GM18951 (cell line): Measurements from ENCODE around the gene PPP1R12A.
"Not testable (repeated sequence)": the region's sequence is repeated elsewhere in the genome, so short reads cannot be mapped to it uniquely, and the experiment has no call there.

Experiments
- POLR2A ChIP-seq: IDR thresholded peaks from 4 replicates; pipeline ENCODE4 v1.6.1; 2011; ENCODE audit warnings: mild to moderate bottlenecking; ENCODE audit not compliant: insufficient read length, insufficient read depth; ENCODE audit errors: extremely low read depth
- in situ Hi-C: fragments of 300-500 bp; cut with MboI; formaldehyde crosslinking; loops from one replicate; pipeline ENCODE4 v1.12.0; 2022; ENCODE audit warnings: low sequenced_read_pairs, mixed read lengths, inconsistent platforms; ENCODE audit not compliant: unreplicated experiment

PPP1R12A gene

DNA sequence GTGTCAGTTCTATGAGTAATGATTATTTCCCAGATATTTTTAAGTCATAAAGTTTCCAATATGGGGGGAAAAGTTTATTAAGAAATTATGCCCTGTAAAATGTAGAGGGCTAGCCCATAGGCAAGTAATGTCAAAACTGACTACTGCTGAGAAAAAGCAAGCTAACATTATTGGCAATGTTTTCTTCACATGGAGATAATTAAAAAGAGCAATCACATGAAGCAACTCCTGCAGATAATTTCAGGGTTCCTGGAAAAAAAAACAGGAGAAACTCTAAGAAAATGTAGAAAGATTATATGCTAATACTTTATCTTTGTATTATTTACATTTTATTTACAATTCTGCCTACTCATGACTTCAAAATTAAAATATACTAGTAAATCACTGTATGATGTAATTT, 39.8 kb downstream of the PPP1R12A start:
- TF ChIP-seq POLR2A = no peak
- in situ Hi-C loops = no loop called here

DNA sequence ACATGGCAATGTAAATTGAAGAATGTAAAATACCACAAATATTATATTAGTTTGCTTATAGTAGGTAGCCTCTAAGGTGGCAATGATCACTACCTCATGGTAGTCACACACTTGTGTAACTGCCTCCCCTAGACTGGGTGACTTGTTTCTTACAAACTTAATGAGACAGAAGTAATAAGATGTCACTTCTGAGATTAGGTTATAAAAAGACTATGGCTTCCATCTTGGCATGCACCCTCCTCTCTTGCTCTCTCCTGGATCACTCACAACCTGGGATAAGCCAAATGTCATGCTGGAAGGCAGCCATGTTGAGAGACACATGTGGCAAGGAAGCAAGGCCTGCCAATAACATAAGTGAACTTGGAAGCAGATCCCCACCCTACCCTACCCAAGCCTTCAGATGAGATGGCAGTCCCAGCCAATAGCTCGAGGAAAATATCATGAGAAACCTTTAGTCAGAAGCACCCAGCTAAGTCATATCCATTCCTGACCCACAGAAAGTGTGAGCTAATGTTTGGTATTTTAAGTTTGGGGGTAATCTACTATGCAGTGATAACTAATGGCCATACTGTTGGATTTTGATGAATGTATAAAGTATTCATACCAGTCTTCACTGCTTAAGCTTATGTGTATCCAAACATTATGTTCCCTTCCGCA, 43.3 kb downstream of the PPP1R12A start:
- in situ Hi-C loops = no loop called here
- no peak for TF ChIP-seq POLR2A

DNA sequence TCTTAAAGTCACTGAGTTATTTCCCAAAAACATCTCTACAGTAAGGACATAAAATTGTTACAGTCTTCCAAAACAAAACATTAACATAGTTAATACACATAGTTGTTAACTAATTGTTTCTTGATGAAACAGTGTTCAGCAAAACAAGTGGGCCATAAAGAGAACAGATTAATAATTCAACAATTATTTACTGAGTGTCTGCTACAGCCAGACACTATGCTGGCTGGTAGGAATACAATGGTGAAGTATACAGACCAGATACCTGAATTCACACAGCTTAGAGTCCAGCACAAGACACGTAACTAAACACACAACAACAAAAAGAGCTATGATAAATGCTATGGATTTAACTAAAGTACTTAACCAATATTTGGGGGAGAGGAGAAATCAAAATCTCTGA, 47.0 kb downstream of the PPP1R12A start:
- no peak for TF ChIP-seq POLR2A
- in situ Hi-C loops = no loop called here

DNA sequence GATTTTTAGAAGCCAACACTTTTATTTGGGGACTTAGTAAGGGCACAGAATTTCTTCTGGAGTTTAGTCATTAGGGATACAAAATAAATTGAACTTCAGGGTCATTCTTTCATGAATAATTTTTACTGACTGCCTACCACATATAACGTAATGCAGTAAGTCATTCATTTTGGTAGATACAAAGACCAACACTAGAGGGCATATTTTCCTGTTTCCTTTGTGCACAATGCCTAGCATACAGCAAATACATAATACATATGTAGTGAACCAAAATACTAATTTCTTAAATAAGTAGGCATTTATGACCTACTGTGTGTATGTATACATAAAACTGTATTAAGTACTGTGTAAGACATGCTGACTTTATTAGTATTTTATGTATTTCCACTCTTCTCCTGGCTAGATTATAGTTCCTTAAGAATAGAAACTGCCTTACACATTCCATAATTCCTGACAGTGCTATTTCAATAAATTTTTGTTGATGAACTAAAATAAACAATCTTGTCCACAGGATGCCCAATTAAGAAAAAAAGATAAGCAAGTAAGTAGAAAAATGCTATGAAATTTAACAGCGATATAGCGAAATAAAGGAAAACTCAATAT, 47.9 kb downstream of the PPP1R12A start:
- TF ChIP-seq POLR2A = no peak
- in situ Hi-C loops = no loop called here

DNA sequence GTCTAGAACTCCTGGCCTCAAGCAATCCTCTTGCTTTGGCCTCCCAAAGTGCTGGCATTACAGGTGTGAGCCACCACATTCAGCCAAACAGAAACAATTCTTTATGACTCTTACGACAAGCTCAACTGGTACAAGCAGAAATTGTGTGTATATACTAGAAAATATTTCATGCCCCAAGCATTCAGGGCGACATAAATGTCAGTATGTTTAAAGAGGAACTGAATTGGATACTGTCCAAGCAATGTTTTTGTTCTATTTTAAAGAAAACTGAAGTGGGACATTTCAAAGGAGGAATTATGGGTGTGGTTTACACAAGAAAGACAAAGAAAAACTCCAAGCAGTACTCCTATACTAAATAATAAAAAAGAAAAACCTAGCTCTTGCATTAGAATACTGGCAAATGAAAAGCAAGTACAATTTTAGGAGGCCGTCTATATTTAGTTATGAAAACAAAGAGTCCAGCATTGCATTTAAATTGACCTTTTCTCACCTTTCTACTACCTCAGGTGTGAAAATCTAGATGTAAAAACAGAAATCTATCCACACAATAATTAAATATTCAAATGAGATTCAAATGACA, 48.9 kb downstream of the PPP1R12A start:
- no peak for TF ChIP-seq POLR2A
- in situ Hi-C loops = no loop called here

DNA sequence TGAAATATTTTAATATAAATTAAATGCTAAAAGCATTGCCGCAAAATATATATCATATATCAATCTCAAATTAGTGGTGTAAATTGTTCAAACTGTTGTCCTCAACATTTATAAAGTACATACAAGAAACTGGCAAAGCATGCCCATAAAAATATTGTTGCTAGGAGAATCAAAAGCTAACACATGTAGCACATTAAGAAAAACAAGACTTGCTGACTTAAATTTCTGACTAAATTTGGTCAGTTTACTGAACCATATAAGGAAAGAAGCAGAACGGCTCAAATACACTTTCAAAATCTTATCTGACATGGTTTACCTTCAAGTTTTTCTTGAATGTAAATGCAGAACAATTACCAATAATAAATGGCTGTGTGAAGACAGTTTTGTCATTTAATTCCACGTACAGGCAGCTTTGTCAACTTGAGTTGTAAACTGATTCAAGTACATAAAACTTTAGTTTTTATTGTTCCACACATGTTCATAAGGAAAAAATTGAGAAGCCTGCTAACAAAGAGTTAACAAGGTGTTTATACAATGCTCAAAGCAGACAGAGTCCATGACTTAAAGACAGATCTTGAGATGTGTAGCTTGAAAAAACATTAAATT, 50.4 kb downstream of the PPP1R12A start:
- TF ChIP-seq POLR2A = no peak
- in situ Hi-C loops = no loop called here

DNA sequence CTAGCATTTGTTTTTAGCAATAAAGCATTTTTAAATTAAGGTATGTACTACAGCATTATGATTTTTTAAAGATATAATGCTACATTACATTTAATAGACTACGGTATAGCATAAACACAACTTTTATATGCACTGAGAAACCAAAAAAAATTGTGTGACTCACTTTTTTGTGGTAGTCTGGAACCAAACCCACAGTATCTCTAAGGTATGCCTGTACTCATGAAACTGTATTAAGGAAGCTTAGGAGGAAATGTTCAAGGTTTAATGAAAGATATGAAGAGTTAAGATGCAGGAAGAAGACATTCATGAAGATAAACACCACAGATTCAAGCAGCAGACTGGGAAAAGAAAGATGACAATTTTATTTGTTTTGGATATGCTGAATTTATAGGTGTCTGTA, 51.7 kb downstream of the PPP1R12A start:
- TF ChIP-seq POLR2A = no peak
- in situ Hi-C loops = no loop called here

DNA sequence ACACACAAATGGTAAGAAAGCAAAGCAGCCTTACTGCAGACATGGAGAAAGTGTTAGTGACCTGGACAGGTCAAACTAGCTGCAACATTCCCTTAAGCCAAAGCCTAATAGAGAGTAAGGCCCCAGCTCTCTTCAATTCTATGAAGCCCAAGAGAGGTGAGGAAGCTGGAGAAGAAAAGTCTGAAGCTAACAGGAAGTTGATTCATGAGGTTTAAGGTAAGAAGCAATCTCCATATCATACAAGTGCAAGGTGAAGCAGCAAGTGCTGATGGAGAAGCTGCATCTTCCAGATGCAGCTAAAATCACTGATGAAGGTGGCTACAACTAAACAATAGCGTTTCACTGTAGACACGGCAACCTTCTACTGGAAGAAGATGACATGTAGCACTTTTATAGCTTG, 53.5 kb downstream of the PPP1R12A start:
- TF ChIP-seq POLR2A = no peak
- in situ Hi-C loops = no loop called here

DNA sequence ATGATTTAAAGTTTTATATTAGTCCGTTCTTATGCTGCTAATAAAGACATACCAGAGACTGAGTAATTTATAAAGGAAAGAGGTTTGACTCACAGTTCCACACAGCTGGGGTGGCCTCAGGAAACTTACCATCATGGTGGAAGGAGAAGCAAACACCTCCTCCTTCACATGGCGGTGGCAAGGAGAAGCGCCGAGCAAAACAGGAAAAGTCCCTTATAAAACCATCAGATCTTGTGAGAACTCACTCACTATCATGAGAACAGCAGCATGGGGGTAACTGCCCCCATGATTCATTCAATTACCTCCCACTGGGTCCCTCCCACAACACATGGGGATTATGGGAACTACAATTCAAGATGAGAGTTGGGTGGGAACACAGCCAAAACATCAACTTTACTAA, 56.4 kb downstream of the PPP1R12A start:
- in situ Hi-C loops = not testable (repeated sequence)

DNA sequence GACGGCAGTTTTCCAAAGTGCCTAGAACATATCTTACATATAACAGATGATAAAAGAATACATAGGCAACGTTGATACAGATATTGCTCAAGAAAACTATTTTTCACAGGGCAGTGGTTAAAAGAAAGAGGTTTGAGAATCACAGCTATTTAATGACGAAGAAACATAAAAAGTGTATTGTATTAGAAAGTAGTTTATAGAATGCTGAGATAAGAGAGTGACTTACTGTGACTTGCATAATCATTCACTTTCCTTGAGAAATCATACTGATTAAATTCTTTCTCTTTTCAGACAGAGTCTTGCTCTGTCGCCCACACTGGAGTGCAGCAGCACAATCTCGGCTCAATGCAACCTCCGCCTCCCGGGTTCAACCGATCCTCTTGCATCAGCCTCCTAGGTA, 57.7 kb downstream of the PPP1R12A start:
- no peak for TF ChIP-seq POLR2A
- in situ Hi-C loops = no loop called here

DNA sequence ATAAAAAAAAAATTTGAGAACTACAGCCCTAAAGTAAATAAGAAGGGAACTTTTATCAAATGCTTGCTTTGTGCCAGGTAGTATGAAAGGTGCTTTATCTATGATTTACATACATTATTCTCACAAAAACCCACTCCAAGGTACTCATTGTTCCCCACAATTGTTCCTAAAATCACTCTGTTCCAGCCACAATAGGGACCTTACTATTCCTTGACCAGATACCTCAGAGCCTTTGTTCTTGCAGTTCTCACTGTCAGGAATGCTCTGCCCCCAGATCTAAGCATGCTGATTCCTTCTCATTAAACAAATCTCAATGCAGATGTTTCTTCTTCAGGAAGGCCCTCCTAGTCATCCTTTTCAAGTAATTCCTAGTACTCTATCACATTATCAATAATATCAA, 60.2 kb downstream of the PPP1R12A start:
- TF ChIP-seq POLR2A = no peak
- in situ Hi-C loops = no loop called here

DNA sequence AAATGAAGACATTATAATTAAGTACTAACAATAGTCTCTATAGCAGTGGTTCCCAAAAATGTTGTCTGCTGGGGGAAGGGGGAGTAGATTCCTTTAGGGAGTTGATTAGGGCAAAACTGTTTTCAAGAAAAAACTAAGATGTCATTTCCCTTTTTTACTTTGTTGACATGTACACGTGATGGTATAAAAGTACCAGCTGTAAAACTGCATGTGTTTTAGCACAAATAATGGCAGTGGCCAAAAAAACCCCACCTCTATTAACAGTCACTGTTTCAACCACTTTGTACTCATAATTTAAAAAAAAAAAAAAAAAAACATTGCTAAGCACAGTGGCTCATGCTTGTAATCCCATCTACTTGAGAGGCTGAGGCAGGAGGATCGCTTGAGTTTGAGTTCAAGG, 61.7 kb downstream of the PPP1R12A start:
- TF ChIP-seq POLR2A = no peak
- in situ Hi-C loops = no loop called here

DNA sequence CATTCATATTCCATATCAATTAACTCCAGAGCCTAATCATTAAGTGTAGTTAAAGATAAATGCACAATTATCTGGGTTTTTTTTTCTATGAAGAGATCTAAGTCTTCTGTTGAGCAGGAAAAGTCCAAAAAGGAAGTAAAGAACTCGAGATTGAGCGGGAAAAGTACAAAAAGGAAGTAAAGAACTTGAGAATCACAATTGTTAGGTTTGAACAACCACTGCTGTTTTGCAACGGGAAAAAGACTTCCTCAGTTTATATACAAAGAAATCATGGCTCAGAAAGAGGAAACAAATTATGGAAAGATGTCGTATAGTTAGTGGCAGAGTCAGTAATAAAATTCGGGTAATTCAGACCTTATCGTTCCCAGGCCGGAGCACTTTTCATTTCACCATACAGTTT, 63.3 kb downstream of the PPP1R12A start:
- TF ChIP-seq POLR2A = no peak
- in situ Hi-C loops = no loop called here

DNA sequence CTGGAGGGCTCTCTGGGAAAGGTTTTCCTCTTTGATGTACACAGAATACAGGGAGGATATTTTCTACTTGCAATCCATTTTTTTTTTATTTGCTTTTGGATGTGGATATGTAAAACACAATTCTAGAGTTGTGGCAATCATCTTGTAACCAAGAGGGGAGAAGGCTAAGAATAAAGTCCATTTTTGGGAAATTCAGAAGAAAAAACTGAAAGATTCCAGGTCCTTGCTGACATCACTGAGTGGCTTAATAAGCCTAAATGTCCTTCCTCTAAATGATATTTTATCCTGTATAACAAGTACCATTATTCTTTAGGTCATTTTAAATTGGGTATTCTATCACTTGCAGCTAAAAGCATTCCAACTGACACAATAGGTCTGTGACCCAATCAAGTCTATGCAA, 64.0 kb downstream of the PPP1R12A start:
- TF ChIP-seq POLR2A = no peak
- in situ Hi-C loops = no loop called here
